Activated B cell treated with CpG ODN at 0.5 μM for 24 hours (primary cell): Measurements from ENCODE around the gene LMX1B. TPM values are rescaled to one million over a fixed set of nuclear protein-coding genes. Genes with fewer than 3 reads are reported as not detected.
A peak's percentile ranks its signal among the peaks of the same experiment; 100 is the strongest.

ENCODE experiments used
- ATAC-seq: fragments of 200-7000 bp; cut with Tn5 transposase; one replicate; pipeline ENCODE4 v1.10.0; 2021; ENCODE audit warnings: low read depth, mild to moderate bottlenecking, moderate library complexity
- CTCF ChIA-PET: fragments of 350-600 bp; sonication (Branson Sonifier 250); formaldehyde crosslinking; loops from one replicate; lab custom pipeline; 2021; ENCODE audit warnings: antibody characterized with exemption; lab: Charles Lee
- POLR2A ChIA-PET: fragments of 350-600 bp; sonication (Branson Sonifier 250); formaldehyde crosslinking; loops from one replicate; lab custom pipeline; 2021; ENCODE audit warnings: antibody characterized with exemption; lab: Charles Lee
- DNase-seq: peaks from one replicate; pipeline ENCODE4 v3.0.0; 2022
- H3K27ac Mint-ChIP-seq: one replicate; pipeline ENCODE4 v1.8.0; 2020; ENCODE audit warnings: mixed read lengths
- H3K27me3 Mint-ChIP-seq: one replicate; pipeline ENCODE4 v1.8.0; 2021; ENCODE audit warnings: mixed read lengths
- H3K36me3 Mint-ChIP-seq: one replicate; pipeline ENCODE4 v1.8.0; 2021; ENCODE audit warnings: low read depth, mixed read lengths
- H3K4me1 Mint-ChIP-seq: one replicate; pipeline ENCODE4 v1.8.0; 2021; ENCODE audit warnings: mixed read lengths
- H3K4me3 Mint-ChIP-seq: one replicate; pipeline ENCODE4 v1.8.0; 2020; ENCODE audit warnings: mild to moderate bottlenecking, mixed read lengths
- H3K9me3 Mint-ChIP-seq: one replicate; pipeline ENCODE4 v1.8.0; 2020; ENCODE audit warnings: mixed read lengths
- intact Hi-C: fragments of 100-400 bp; cut with micrococcal nuclease; formaldehyde crosslinking; loops from one replicate; pipeline ENCODE4 v1.15.1; 2024
- total RNA-seq: library from RNA; stranded (reverse); gene quantifications from 2 replicates; pipeline ENCODE4 v1.2.3, GENCODE V29; 2022
- TF ChIP-seq, protein P1 (sequence below): fragments of 200-600 bp; IDR thresholded peaks from one replicate; pipeline ENCODE4 v1.8.0; 2022; ENCODE audit warnings: antibody characterized with exemption, mild to moderate bottlenecking

The LMX1B gene
- total RNA-seq, 1 donor from 2014 or later: not detected

DNA sequence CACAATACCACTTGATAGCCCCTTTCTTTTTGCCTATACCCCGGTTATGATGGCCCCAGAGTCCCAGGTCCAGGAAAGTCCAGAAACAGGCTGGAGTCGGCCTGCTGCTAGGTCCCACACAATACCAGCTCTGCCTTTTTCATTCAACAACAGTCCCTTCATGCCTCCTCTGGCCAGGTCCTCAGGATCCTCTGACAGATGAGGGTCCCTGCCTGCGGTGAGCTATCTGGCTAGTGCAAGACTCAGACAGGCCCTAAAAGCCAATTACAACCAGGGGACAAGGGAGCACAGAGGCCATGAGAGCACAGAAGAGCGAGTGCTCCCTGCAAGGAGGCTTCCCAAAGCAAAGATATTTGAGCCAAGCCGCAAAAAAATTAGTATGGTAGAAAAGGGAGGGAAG, 106.3 kb downstream of the LMX1B start:
- ChIA-PET CTCF (interaction anchor here (2.1 to 3.9 kb wide), 2 partner anchors 14 to 62 kb away, joined by 8 to 28 read pairs; no protein-coding TSS in a partner anchor), POLR2A (interaction anchor here (0.6 to 3.7 kb wide), 3 partner anchors 14 to 105 kb away, joined by 5 to 24 read pairs (median 13); partner anchors contain the start of gene ZBTB43)
- peak overlapping the region; percentile 95 for H3K27ac Mint-ChIP-seq
- TF ChIP-seq, protein P1, sequence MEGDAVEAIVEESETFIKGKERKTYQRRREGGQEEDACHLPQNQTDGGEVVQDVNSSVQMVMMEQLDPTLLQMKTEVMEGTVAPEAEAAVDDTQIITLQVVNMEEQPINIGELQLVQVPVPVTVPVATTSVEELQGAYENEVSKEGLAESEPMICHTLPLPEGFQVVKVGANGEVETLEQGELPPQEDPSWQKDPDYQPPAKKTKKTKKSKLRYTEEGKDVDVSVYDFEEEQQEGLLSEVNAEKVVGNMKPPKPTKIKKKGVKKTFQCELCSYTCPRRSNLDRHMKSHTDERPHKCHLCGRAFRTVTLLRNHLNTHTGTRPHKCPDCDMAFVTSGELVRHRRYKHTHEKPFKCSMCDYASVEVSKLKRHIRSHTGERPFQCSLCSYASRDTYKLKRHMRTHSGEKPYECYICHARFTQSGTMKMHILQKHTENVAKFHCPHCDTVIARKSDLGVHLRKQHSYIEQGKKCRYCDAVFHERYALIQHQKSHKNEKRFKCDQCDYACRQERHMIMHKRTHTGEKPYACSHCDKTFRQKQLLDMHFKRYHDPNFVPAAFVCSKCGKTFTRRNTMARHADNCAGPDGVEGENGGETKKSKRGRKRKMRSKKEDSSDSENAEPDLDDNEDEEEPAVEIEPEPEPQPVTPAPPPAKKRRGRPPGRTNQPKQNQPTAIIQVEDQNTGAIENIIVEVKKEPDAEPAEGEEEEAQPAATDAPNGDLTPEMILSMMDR: no peak
- H3K9me3 Mint-ChIP-seq: no peaks in the 10 kb centered on the region
- intact Hi-C loops: loop anchor here (5.0 kb wide), 2 partner anchors 142 to 447 kb away; partner anchors contain the start of gene ZBTB34
- ATAC-seq: no peak
- DNase-seq: no peak
- no peaks in the 10 kb centered on the region for H3K27me3 Mint-ChIP-seq
- peak overlapping the region; percentile 67 for H3K4me3 Mint-ChIP-seq
- peaks cover 2% of the 10 kb centered on the region for H3K36me3 Mint-ChIP-seq
- H3K4me1 Mint-ChIP-seq: peaks cover 47% of the 10 kb centered on the region

DNA sequence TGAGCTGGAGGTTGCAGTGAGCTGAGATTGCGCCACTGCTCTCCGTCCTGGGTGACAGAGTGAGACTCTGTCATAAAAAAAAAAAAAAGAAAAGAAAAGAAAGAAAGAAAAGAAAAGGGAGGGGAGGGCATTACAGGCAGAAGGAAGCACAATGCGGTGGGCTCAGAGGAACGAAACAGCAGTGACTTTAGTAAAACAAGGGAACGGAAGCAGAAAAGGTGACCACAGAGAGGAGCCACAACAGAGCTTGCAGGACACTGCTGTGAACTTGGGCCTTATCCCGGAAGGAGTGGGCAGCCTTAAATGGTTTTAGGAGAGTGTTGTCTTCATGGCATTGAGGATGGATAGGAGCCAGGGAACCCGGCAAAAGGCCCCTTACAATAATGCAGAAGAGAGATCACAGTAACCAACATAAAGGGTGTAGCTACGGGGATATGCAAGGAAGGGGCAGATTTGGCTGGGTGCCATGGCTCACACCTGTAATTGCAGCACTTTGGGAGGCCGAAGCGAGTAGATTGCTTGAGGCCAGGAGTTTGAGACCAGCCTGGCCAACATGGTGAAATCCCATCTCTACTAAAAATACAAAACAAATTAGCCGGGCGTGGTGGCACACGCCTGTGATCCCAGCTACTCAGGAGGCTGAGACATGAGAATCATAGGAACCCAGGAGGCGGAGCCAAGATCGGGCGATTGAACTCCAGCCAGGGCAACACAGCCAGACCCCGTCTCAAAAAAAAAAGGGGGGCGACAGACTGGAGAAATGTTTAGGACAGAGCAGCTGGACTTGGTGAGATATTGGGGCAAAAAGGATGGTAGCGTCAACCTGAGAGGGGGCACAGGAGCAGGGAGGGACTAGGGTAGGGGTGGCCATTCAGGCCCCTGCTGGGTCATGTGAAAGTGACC, 107.2 kb downstream of the LMX1B start:
- ATAC-seq: no peak
- H3K27me3 Mint-ChIP-seq: no peaks in the 10 kb centered on the region
- intact Hi-C loops: loop anchor here (5.0 kb wide), 2 partner anchors 141 to 446 kb away; partner anchors contain the start of gene ZBTB34
- H3K4me3 Mint-ChIP-seq: peak overlapping the region; percentile 48
- ChIA-PET POLR2A (interaction anchor here (0.6 to 3.7 kb wide), 5 partner anchors 10 to 104 kb away, joined by 3 to 24 read pairs (median 5); partner anchors contain the start of gene ZBTB43), CTCF (interaction anchor here (1.1 to 3.9 kb wide), 3 partner anchors 12 to 61 kb away, joined by 3 to 28 read pairs (median 8); no protein-coding TSS in a partner anchor)
- H3K27ac Mint-ChIP-seq: peak overlapping the region; percentile 95
- peaks cover 47% of the 10 kb centered on the region for H3K4me1 Mint-ChIP-seq
- DNase-seq: no peak
- H3K9me3 Mint-ChIP-seq: no peaks in the 10 kb centered on the region
- TF ChIP-seq, protein P1: no peak
- peaks cover 2% of the 10 kb centered on the region for H3K36me3 Mint-ChIP-seq

DNA sequence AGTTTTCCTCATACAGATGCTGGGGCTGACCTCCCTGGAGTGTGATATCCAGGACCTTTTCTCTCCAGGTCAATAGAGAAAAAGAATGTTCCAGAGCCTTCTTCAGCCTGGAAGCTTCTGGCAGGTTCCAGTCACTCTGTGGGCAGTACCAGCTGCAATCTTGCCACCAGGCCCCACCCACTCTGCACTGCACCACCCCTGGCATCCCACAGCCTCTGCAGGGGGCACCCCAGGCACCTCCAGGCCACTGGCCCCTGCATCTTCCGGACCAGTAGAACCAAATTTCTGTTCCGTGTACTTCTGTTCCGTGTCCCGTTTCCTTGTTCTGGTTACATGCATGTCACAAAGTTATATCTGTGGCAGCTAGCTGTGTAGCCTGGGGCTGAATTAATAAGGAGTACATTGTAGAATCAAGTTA, 107.8 kb downstream of the LMX1B start:
- no peaks in the 10 kb centered on the region for H3K9me3 Mint-ChIP-seq
- DNase-seq (no peak), ATAC-seq (peak; percentile 8)
- peak overlapping the region; percentile 84 for H3K4me3 Mint-ChIP-seq
- no peaks in the 10 kb centered on the region for H3K27me3 Mint-ChIP-seq
- ChIA-PET CTCF (interaction anchor here (1.1 to 3.9 kb wide), 3 partner anchors 11 to 60 kb away, joined by 3 to 28 read pairs (median 8); no protein-coding TSS in a partner anchor), POLR2A (interaction anchor here (1.0 to 3.7 kb wide), 3 partner anchors 11 to 83 kb away, joined by 3 to 24 read pairs (median 3); no protein-coding TSS in a partner anchor)
- H3K36me3 Mint-ChIP-seq: peaks cover 2% of the 10 kb centered on the region
- H3K4me1 Mint-ChIP-seq: peaks cover 47% of the 10 kb centered on the region
- intact Hi-C loops: loop anchor here (5.0 kb wide), 2 partner anchors 141 to 446 kb away; partner anchors contain the start of gene ZBTB34
- H3K27ac Mint-ChIP-seq: peak overlapping the region; percentile 95
- TF ChIP-seq, protein P1: no peak

DNA sequence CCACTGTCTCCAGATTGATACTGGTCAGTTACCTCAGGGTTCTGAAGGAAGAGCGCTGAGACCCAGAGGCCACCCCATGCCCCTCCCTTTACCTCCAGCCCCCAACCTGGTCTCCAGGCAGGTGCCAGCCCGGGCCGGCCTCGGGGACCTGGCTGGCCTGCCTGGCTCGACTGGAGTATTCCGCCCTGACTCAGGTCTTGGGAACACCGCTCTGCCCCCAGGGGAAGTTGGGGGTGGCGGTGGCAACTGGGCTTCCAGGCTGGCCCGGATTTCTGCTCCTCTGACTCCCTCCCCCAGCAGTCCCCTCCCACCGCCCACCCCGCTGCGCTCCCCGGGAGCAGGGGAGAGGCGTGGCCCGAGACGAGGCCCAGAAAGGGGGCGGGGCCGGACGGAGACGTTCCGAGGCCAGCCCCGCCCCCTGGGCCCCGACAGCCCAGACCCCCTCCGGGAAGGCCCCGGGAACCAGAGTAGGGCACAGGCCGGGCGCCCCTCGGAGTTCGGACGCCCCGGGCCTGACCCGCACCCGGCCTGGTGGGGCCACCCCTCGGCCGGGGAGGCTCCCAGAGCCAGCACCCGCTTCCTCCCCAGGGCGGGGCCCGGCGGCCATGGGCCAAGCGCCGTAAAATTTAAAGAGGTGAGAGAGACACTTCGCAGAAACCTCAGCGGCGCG, 108.7 kb downstream of the LMX1B start:
- DNase-seq: peak; percentile 92
- no peaks in the 10 kb centered on the region for H3K27me3 Mint-ChIP-seq
- ChIA-PET POLR2A (interaction anchor here (2.2 to 3.2 kb wide), 3 partner anchors 16 to 83 kb away, joined by 17 to 37 read pairs (median 25); partner anchors contain the start of gene ZBTB43), CTCF (interaction anchor here (1.0 to 3.9 kb wide), 3 partner anchors 16 to 59 kb away, joined by 4 to 28 read pairs (median 19); no protein-coding TSS in a partner anchor)
- H3K36me3 Mint-ChIP-seq: peaks cover 2% of the 10 kb centered on the region
- TF ChIP-seq, protein P1: no peak
- H3K4me1 Mint-ChIP-seq: peaks cover 47% of the 10 kb centered on the region
- peak; percentile 75 for ATAC-seq
- peak overlapping the region; percentile 95 for H3K27ac Mint-ChIP-seq
- intact Hi-C loops: loop anchor here (1.0 to 5.0 kb wide), 4 partner anchors 16 to 445 kb away; partner anchors contain the start of genes ZBTB34 and ZBTB43
- H3K9me3 Mint-ChIP-seq: no peaks in the 10 kb centered on the region
- peak overlapping the region; percentile 90 for H3K4me3 Mint-ChIP-seq
